Measurements from ENCODE around the gene SERTAD3.

SERTAD3 gene

DNA sequence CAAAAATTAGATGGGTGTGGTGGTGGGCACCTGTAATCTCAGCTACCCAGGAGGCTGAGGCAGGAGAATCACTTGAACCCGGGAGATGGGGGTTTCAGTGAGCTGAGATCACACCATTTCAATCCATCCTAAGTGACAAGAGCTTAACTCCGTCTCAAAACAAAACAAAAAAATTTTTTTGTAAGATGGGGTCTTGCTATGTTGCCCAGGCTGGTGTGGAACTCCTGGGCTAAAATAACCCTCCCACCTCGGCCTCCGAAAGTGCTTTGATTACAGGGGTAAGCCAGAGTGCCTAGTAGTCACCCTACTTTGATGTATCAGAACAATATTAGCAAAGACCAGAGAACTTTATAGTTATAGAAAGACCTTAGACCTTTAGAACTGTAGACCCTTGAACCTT lies 30.6 kb upstream of the SERTAD3 start:
- no peak overlapping the region for H3K27ac ChIP-seq
- no peaks in the 10 kb centered on the region for H3K27me3 ChIP-seq
- TF ChIP-seq, protein P1, sequence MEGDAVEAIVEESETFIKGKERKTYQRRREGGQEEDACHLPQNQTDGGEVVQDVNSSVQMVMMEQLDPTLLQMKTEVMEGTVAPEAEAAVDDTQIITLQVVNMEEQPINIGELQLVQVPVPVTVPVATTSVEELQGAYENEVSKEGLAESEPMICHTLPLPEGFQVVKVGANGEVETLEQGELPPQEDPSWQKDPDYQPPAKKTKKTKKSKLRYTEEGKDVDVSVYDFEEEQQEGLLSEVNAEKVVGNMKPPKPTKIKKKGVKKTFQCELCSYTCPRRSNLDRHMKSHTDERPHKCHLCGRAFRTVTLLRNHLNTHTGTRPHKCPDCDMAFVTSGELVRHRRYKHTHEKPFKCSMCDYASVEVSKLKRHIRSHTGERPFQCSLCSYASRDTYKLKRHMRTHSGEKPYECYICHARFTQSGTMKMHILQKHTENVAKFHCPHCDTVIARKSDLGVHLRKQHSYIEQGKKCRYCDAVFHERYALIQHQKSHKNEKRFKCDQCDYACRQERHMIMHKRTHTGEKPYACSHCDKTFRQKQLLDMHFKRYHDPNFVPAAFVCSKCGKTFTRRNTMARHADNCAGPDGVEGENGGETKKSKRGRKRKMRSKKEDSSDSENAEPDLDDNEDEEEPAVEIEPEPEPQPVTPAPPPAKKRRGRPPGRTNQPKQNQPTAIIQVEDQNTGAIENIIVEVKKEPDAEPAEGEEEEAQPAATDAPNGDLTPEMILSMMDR (IDR thresholded peaks at IDR 0.05), result no peak
- no peak overlapping the region for H3K4me3 ChIP-seq
- H3K36me3 ChIP-seq, result no peaks in the 10 kb centered on the region
- no peak for DNase-seq
- H3K4me1 ChIP-seq, result no peaks in the 10 kb centered on the region
- intact Hi-C loops (cut with DNase I; ENCODE audit: low total_unique reads), result no loop called here
- H3K9me3 ChIP-seq, result no peaks in the 10 kb centered on the region

DNA sequence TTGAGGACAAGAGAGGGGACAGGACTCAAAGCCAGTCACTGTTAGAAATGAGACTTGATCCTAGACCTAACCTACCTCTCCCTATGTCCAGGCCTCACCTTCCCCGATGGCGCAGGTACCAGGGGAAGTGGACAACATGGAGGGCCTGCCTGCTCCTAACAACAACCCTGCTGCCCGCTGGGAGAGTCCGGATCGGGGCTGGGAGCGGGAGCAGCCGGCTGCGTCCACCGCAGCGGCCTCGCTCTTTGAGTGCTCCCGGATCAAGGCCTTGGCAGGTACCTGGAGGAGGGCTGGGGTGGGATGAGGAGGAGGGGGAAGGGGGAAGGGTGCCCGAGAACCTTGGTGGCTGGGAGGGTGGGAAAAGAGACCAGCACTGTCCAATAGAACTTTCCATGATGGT lies 28.4 kb upstream of the SERTAD3 start:
- TF ChIP-seq, protein P1 (IDR thresholded peaks at IDR 0.05), result no peak
- intact Hi-C loops (cut with DNase I; ENCODE audit: low total_unique reads), result no loop called here

DNA sequence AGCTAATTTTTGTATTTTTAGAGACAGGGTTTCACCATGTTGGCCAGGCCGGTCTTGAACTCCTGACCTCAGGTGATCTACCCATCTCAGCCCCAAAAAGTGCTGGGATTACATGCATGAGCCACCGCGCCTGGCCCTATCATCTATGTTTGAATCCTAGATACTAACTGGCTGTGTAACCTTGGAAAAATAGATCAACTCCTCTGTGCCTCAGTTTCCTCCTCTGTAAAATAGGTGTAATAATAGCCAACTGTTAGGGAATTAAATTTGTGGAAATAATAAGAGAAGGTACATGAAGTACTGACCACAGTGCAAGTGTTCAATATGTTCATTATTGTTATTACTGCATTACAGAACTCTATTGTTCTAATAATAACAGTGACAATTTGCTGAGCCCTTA lies 27.0 kb upstream of the SERTAD3 start:
- Histone ChIP-seq H3K4me3 (no peak overlapping the region), H3K36me3 (no peaks in the 10 kb centered on the region), H3K27ac (no peak overlapping the region), H3K27me3 (no peaks in the 10 kb centered on the region), H3K4me1 (peaks cover 0 to 12% (median 11%) of the 10 kb centered on the region in 4 donors), H3K9me3 (no peaks in the 10 kb centered on the region)
- no peak for DNase-seq
- TF ChIP-seq, protein P1 (IDR thresholded peaks at IDR 0.05), result no peak
- intact Hi-C loops (cut with DNase I; ENCODE audit: low total_unique reads), result no loop called here

More for the DNA sequence above, 28.4 kb upstream of the SERTAD3 start:
- Histone ChIP-seq H3K4me3 (no peak overlapping the region), H3K9me3 (no peaks in the 10 kb centered on the region), H3K4me1 (peaks cover 0 to 3% (median under 1%) of the 10 kb centered on the region in 4 donors), H3K27ac (no peak overlapping the region), H3K27me3 (no peaks in the 10 kb centered on the region), H3K36me3 (no peaks in the 10 kb centered on the region)
- DNase-seq, result no peak

DNA sequence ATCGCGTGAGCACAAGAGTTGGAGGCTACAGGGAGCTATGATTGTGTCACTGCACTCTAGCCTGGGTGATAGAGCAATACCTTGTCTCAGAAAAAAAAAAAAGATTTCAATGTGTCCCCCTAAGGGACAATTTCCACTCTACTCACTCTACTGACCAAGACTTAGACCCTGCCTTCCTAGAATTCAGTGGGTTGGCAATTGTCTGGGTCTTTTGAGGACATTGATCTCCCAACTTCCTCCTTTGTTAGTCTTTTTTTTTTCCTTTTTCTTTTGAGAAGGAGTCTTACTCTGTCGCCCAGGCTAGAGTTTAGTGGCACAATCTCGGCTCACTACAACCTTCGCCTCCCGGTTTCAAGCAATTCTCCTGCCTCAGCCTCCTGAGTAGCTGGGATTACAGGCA lies 24.9 kb upstream of the SERTAD3 start:
- Histone ChIP-seq H3K27ac (no peak overlapping the region), H3K36me3 (no peaks in the 10 kb centered on the region), H3K4me1 (peaks cover 0 to 25% (median 23%) of the 10 kb centered on the region in 4 donors), H3K27me3 (no peaks in the 10 kb centered on the region), H3K4me3 (no peak overlapping the region), H3K9me3 (no peaks in the 10 kb centered on the region)
- no peak for DNase-seq
- TF ChIP-seq, protein P1 (IDR thresholded peaks at IDR 0.05), result no peak
- intact Hi-C loops (cut with DNase I; ENCODE audit: low total_unique reads), result loop anchor here (10.0 kb wide), 1 partner anchor 126 kb away; no protein-coding TSS in a partner anchor

DNA sequence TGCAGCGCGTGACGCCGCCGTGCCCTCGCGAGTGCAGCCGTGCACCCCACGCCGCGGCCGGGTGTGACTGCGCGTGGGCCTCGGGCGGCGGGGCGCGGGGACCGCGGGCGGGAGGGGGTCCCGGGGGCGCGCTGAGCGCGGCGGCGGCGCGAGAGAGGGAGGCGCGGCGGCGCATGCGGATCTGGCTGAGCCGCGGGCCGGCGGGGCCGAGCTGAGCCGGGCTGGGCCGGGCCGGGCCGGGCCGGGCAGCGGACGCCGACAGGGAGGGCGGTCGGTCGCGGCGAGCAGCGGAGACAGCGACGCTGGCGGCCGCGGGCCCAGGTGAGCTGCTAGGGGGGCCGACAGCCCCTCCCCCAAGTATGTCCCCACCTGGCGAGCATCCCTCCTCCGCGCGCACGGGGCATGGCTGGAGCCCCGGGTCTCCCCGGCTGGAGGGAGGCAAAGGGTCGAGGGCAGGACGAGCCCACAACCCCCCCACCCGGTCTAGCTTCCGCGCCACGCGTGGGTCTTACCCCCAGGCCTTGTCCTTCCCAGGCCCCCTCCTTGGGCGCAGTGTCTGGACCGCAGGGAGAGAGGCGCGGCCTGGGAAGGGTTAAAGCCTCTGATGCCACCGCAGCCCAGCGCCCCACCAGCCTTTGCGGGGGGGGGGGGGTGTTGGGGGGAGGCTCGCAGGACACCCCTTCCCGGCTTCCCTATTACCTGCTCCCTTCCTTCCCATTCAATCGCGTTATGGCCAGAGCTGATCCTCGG lies 23.0 kb upstream of the SERTAD3 start, which contains the start of gene SPTBN4:
TSS of gene SPTBN4 (plus strand) at position 17 of the 750 bp plus-strand sequence. CDS start 5,621 bp downstream, outside the sequence.
- peak in 1 of 2 donors; percentile 73 for DNase-seq
- TF ChIP-seq, protein P1 (IDR thresholded peaks at IDR 0.05), result no peak
- peak within 1 kb of the TSS; percentile 69 to 92 for H3K27ac ChIP-seq
- H3K27me3 ChIP-seq, result no peaks in the 10 kb centered on the region
- no peaks in the 10 kb centered on the region for H3K9me3 ChIP-seq
- peaks cover 0 to 36% (median 26%) of the 10 kb centered on the region in 4 donors for H3K4me1 ChIP-seq
- intact Hi-C loops (cut with DNase I; ENCODE audit: low total_unique reads), result loop anchor here (10.0 kb wide), 1 partner anchor 128 kb away; no protein-coding TSS in a partner anchor
- H3K4me3 ChIP-seq, result peak within 1 kb of the TSS; percentile 47 to 82
- no peaks in the 10 kb centered on the region for H3K36me3 ChIP-seq

Data from tibial artery (tissue), 4 donors.